Brain pericyte (primary cell): ENCODE data around the gene MAP4K1.
"Not testable (repeated sequence)": the region's sequence is repeated elsewhere in the genome, so short reads cannot be mapped to it uniquely, and the experiment has no call there.

ENCODE experiments used
- DNase-seq: peaks from one replicate; pipeline ENCODE4 v3.0.0-alpha.2; 2012; ENCODE audit warnings: low read depth, low spot score

The MAP4K1 gene

GRCh38 chr19:38569368-38569983, 48.3 kb downstream of the MAP4K1 start:
- DNase-seq: no peak

- no peak for DNase-seq
Observed at GRCh38 chr19:38565691-38566105, 52.1 kb downstream of the MAP4K1 start.

- no peak for DNase-seq
Observed at GRCh38 chr19:38564981-38565690, 52.6 kb downstream of the MAP4K1 start.

- no peak for DNase-seq
Observed at GRCh38 chr19:38563475-38563874, 54.3 kb downstream of the MAP4K1 start.

GRCh38 chr19:38562096-38562495, 55.7 kb downstream of the MAP4K1 start:
- no peak for DNase-seq

GRCh38 chr19:38561658-38562057, 56.1 kb downstream of the MAP4K1 start:
- no peak for DNase-seq

- no peak for DNase-seq
Observed at GRCh38 chr19:38561053-38561606, 56.6 kb downstream of the MAP4K1 start.

GRCh38 chr19:38559428-38560401, 58.0 kb downstream of the MAP4K1 start:
- DNase-seq: no peak

- not testable (repeated sequence) for DNase-seq
Observed at GRCh38 chr19:38558933-38559332, 58.8 kb downstream of the MAP4K1 start.

GRCh38 chr19:38557205-38557799, 60.5 kb downstream of the MAP4K1 start:
- no peak for DNase-seq

- no peak for DNase-seq
Observed at GRCh38 chr19:38556521-38557174, 61.1 kb downstream of the MAP4K1 start.

- no peak for DNase-seq
Observed at GRCh38 chr19:38555200-38555599, 62.6 kb downstream of the MAP4K1 start.

- DNase-seq: no peak
Observed at GRCh38 chr19:38554676-38555141, 63.0 kb downstream of the MAP4K1 start.

- not testable (repeated sequence) for DNase-seq
Observed at GRCh38 chr19:38553239-38553638, 64.5 kb downstream of the MAP4K1 start.

- no peak for DNase-seq
Observed at GRCh38 chr19:38551450-38551813, 66.3 kb downstream of the MAP4K1 start.

- DNase-seq: no peak
Observed at GRCh38 chr19:38550376-38550775, 67.4 kb downstream of the MAP4K1 start.

GRCh38 chr19:38549942-38550341, 67.8 kb downstream of the MAP4K1 start:
- no peak for DNase-seq

GRCh38 chr19:38549061-38549460, 68.7 kb downstream of the MAP4K1 start:
- DNase-seq: no peak

GRCh38 chr19:38547421-38547820, 70.3 kb downstream of the MAP4K1 start:
- DNase-seq: no peak

- DNase-seq: no peak
Observed at GRCh38 chr19:38545596-38545995, 72.2 kb downstream of the MAP4K1 start.
